Endothelial cell (in vitro differentiated cells): ENCODE measurements around the gene RAP1GAP. TPM values are rescaled to one million over a fixed set of nuclear protein-coding genes. Genes with fewer than 3 reads are reported as not detected.
"Not testable (repeated sequence)": the region's sequence is repeated elsewhere in the genome, so short reads cannot be mapped to it uniquely, and the experiment has no call there.

ENCODE experiments used
- DNase-seq: peaks from one replicate; pipeline ENCODE4 v3.0.0; 2021; ENCODE audit warnings: low spot score
- H3K27ac Mint-ChIP-seq: one replicate; pipeline ENCODE4 v1.8.0; 2021; ENCODE audit warnings: mixed read lengths, inconsistent platforms; ENCODE audit not compliant: unreplicated experiment
- H3K27me3 Mint-ChIP-seq: one replicate; pipeline ENCODE4 v1.8.0; 2021; ENCODE audit warnings: mild to moderate bottlenecking, moderate library complexity, mixed read lengths, inconsistent platforms; ENCODE audit not compliant: unreplicated experiment
- H3K36me3 Mint-ChIP-seq: one replicate; pipeline ENCODE4 v1.8.0; 2021; ENCODE audit warnings: mild to moderate bottlenecking, low read depth, mixed read lengths, inconsistent platforms; ENCODE audit not compliant: unreplicated experiment
- H3K4me1 Mint-ChIP-seq: one replicate; pipeline ENCODE4 v1.8.0; 2021; ENCODE audit warnings: mild to moderate bottlenecking, mixed read lengths, inconsistent platforms; ENCODE audit not compliant: unreplicated experiment
- H3K4me3 Mint-ChIP-seq: one replicate; pipeline ENCODE4 v1.8.0; 2021; ENCODE audit warnings: mild to moderate bottlenecking, mixed read lengths, inconsistent platforms; ENCODE audit not compliant: unreplicated experiment
- H3K9me3 Mint-ChIP-seq: one replicate; pipeline ENCODE4 v1.8.0; 2021; ENCODE audit warnings: mixed read lengths, inconsistent platforms; ENCODE audit not compliant: unreplicated experiment
- CTCF ChIP-seq: fragments of 200-600 bp; sonication (generic); IDR thresholded peaks from one replicate; pipeline ENCODE4 v1.5.0; 2021; ENCODE audit warnings: antibody characterized with exemption; ENCODE audit not compliant: unreplicated experiment
- total RNA-seq: library from RNA; stranded (reverse); fragmentation: NEBNext Ultra II Directional; extraction: Animal tissue kit (Norgen Biotek cat#: 25700); gene quantifications from one replicate; pipeline ENCODE4 v1.2.1, GENCODE V29; 2021; ENCODE audit not compliant: unreplicated experiment

RAP1GAP gene
- total RNA-seq, 1 donor from 2014 or later, result 0.56 TPM

- Mint-ChIP-seq H3K27ac (no peak overlapping the region), H3K9me3 (no peaks in the 10 kb centered on the region), H3K27me3 (no peaks in the 10 kb centered on the region), H3K4me3 (no peak overlapping the region), H3K36me3 (no peaks in the 10 kb centered on the region), H3K4me1 (peaks cover 10% of the 10 kb centered on the region)
- no peak for DNase-seq
- TF ChIP-seq CTCF, result no peak
Observed at GRCh38 chr1:21569820-21570527, 99.2 kb downstream of the RAP1GAP start.

- no peaks in the 10 kb centered on the region for H3K36me3 Mint-ChIP-seq
- no peak overlapping the region for H3K27ac Mint-ChIP-seq
- no peaks in the 10 kb centered on the region for H3K27me3 Mint-ChIP-seq
- TF ChIP-seq CTCF, result no peak
- H3K4me3 Mint-ChIP-seq, result no peak overlapping the region
- H3K4me1 Mint-ChIP-seq, result peaks cover 4% of the 10 kb centered on the region
- no peaks in the 10 kb centered on the region for H3K9me3 Mint-ChIP-seq
- DNase-seq, result no peak
Observed at GRCh38 chr1:21568809-21569385, 100.3 kb downstream of the RAP1GAP start.

GRCh38 chr1:21568006-21568746 lies 101.0 kb downstream of the RAP1GAP start:
- DNase-seq, result no peak
- Mint-ChIP-seq H3K27ac (no peak overlapping the region), H3K9me3 (no peaks in the 10 kb centered on the region), H3K36me3 (no peaks in the 10 kb centered on the region), H3K4me3 (no peak overlapping the region), H3K4me1 (no peaks in the 10 kb centered on the region), H3K27me3 (no peaks in the 10 kb centered on the region)
- TF ChIP-seq CTCF, result no peak

- Mint-ChIP-seq H3K27ac (no peak overlapping the region), H3K9me3 (no peaks in the 10 kb centered on the region), H3K4me1 (no peaks in the 10 kb centered on the region), H3K27me3 (no peaks in the 10 kb centered on the region), H3K4me3 (no peak overlapping the region), H3K36me3 (no peaks in the 10 kb centered on the region)
- TF ChIP-seq CTCF, result no peak
- DNase-seq, result no peak
Observed at GRCh38 chr1:21567241-21568005, 101.7 kb downstream of the RAP1GAP start.

GRCh38 chr1:21566361-21566760 lies 102.8 kb downstream of the RAP1GAP start:
- H3K9me3 Mint-ChIP-seq, H3K36me3 Mint-ChIP-seq, DNase-seq, H3K4me3 Mint-ChIP-seq, H3K27me3 Mint-ChIP-seq, H3K4me1 Mint-ChIP-seq, H3K27ac Mint-ChIP-seq: not testable (repeated sequence)
